ENCODE results near the gene PROSER3.

DNA sequence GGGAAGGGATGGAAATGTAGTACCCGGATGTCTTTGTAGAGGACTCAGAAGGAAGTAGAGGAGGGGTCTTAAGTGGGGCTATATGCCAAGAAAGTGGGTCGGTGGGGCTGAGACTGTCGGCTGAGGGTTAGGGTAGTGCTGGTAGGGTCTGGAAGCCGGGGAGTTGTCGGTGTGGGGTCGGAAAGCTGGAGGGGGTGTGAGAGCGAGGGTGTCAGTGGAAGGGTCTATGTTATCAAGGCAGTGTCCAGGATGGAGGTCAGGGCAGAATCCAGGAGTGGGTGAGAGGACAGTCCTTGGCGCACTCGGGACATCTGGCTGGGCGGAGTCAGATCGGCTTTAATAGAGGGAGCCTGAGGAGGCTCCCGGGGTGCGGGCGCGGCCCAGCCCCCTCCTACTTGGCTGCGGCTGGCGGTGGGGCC, 2.8 kb upstream of the PROSER3 start:
- TF ChIP-seq EZH2 (IDR thresholded peaks at IDR 0.05; ENCODE audit: insufficient read depth, poor library complexity, severe bottlenecking) (no peak), EZH2phosphoT487 (IDR thresholded peaks at IDR 0.05; ENCODE audit: insufficient read depth, low read depth) (no peak)
